Measurements from ENCODE around the gene ATP6V1C2. TPM values are rescaled to one million over a fixed set of nuclear protein-coding genes. Genes with fewer than 3 reads are reported as not detected.

The ATP6V1C2 gene
- polyA plus RNA-seq, 1 donor from 2014 or later, result not detected

- H3K4me3 ChIP-seq (ENCODE audit: low read length), result no peak overlapping the region
- no peak overlapping the region for H3K4me2 ChIP-seq (ENCODE audit: low read length)
- no peaks in the 10 kb centered on the region for H3K27me3 ChIP-seq (ENCODE audit: insufficient read depth, low read depth, low read length)
- H3K9ac ChIP-seq (ENCODE audit: low read length), result no peak overlapping the region
- H3K9me2 ChIP-seq (ENCODE audit: insufficient read depth, low read length), result no peaks in the 10 kb centered on the region
- no peaks in the 10 kb centered on the region for H3K79me2 ChIP-seq (replicated peaks; ENCODE audit: insufficient read depth, low read length)
- TF ChIP-seq MXI1 (conservative IDR thresholded peaks at IDR 0.05; ENCODE audit: poor library complexity, severe bottlenecking) (no peak), POLR2AphosphoS5 (IDR thresholded peaks at IDR 0.05) (no peak), TAF1 (IDR thresholded peaks at IDR 0.05; ENCODE audit: low read depth) (no peak), CTCF (IDR thresholded peaks at IDR 0.05; ENCODE audit: poor library complexity, severe bottlenecking) (no peak), SMC3 (conservative IDR thresholded peaks at IDR 0.05; ENCODE audit: poor library complexity) (no peak), REST (IDR thresholded peaks at IDR 0.05; ENCODE audit: borderline replicate concordance) (no peak), RAD21 (conservative IDR thresholded peaks at IDR 0.05) (no peak), EZH2 (IDR thresholded peaks at IDR 0.05; ENCODE audit: borderline replicate concordance, insufficient read depth, low read length, poor library complexity, severe bottlenecking) (no peak), EP300 (conservative IDR thresholded peaks at IDR 0.05; ENCODE audit: poor library complexity, severe bottlenecking) (no peak)
- no peaks in the 10 kb centered on the region for H3F3A ChIP-seq (ENCODE audit: insufficient read depth, low read length, poor library complexity, severe bottlenecking)
- H3K9me3 ChIP-seq (ENCODE audit: low read length), result no peaks in the 10 kb centered on the region
- H4K20me1 ChIP-seq (ENCODE audit: insufficient read depth), result no peaks in the 10 kb centered on the region
- no peaks in the 10 kb centered on the region for H3K36me3 ChIP-seq (ENCODE audit: insufficient read depth, low read length)
- no peak overlapping the region for H2AFZ ChIP-seq (ENCODE audit: low read depth, low read length)
- H3K27ac ChIP-seq (ENCODE audit: low read length), result no peak overlapping the region
Measured at GRCh38 chr2:10750610-10751009, 29.2 kb downstream of the ATP6V1C2 start.

GRCh38 chr2:10752236-10752635 lies 30.8 kb downstream of the ATP6V1C2 start:
- Histone ChIP-seq H3K36me3 (ENCODE audit: insufficient read depth, low read length) (no peaks in the 10 kb centered on the region), H3K27me3 (ENCODE audit: insufficient read depth, low read depth, low read length) (no peaks in the 10 kb centered on the region), H3K9ac (ENCODE audit: low read length) (no peak overlapping the region), H3F3A (ENCODE audit: insufficient read depth, low read length, poor library complexity, severe bottlenecking) (no peaks in the 10 kb centered on the region), H3K4me2 (ENCODE audit: low read length) (no peak overlapping the region), H3K9me3 (ENCODE audit: low read length) (no peaks in the 10 kb centered on the region), H4K20me1 (ENCODE audit: insufficient read depth) (no peaks in the 10 kb centered on the region), H3K4me3 (ENCODE audit: low read length) (no peak overlapping the region), H2AFZ (ENCODE audit: low read depth, low read length) (no peak overlapping the region), H3K79me2 (replicated peaks; ENCODE audit: insufficient read depth, low read length) (no peaks in the 10 kb centered on the region), H3K9me2 (ENCODE audit: insufficient read depth, low read length) (no peaks in the 10 kb centered on the region), H3K27ac (ENCODE audit: low read length) (no peak overlapping the region)
- TF ChIP-seq POLR2AphosphoS5 (IDR thresholded peaks at IDR 0.05), result no peak
- TF ChIP-seq EP300 (conservative IDR thresholded peaks at IDR 0.05; ENCODE audit: poor library complexity, severe bottlenecking), result no peak
- no peak for TF ChIP-seq RAD21 (conservative IDR thresholded peaks at IDR 0.05)
- TF ChIP-seq CTCF (IDR thresholded peaks at IDR 0.05; ENCODE audit: poor library complexity, severe bottlenecking), result no peak
- no peak for TF ChIP-seq REST (IDR thresholded peaks at IDR 0.05; ENCODE audit: borderline replicate concordance)
- no peak for TF ChIP-seq TAF1 (IDR thresholded peaks at IDR 0.05; ENCODE audit: low read depth)
- no peak for TF ChIP-seq MXI1 (conservative IDR thresholded peaks at IDR 0.05; ENCODE audit: poor library complexity, severe bottlenecking)
- TF ChIP-seq EZH2 (IDR thresholded peaks at IDR 0.05; ENCODE audit: borderline replicate concordance, insufficient read depth, low read length, poor library complexity, severe bottlenecking), result no peak
- TF ChIP-seq SMC3 (conservative IDR thresholded peaks at IDR 0.05; ENCODE audit: poor library complexity), result no peak

Data from neural cell (in vitro differentiated cells).